Lower lobe of right lung (tissue), 2 donors: ENCODE results near the gene PLCXD1. TPM values are rescaled to one million over a fixed set of nuclear protein-coding genes. Genes with fewer than 3 reads are reported as not detected.

Experiments used
- ATAC-seq, 2 donors: fragments of 200-7000 bp; cut with Tn5 transposase; one replicate each; pipeline ENCODE4 v1.9.1; 2020 to 2022; ENCODE audit warnings: mild to moderate bottlenecking in 2 of 2, moderate library complexity in 2 of 2
- DNase-seq: peaks from one replicate; pipeline ENCODE4 v3.0.0-alpha.2; 2020
- H3K27ac ChIP-seq: fragments of 200-600 bp; one replicate; pipeline ENCODE4 v1.8.0; 2022
- H3K27me3 ChIP-seq: fragments of 200-600 bp; one replicate; pipeline ENCODE4 v1.8.0; 2022; ENCODE audit warnings: low read depth
- H3K36me3 ChIP-seq: fragments of 200-600 bp; one replicate; pipeline ENCODE4 v1.8.0; 2022; ENCODE audit warnings: mild to moderate bottlenecking
- H3K4me1 ChIP-seq: fragments of 200-600 bp; one replicate; pipeline ENCODE4 v1.8.0; 2022
- H3K4me3 ChIP-seq: fragments of 200-600 bp; one replicate; pipeline ENCODE4 v1.8.0; 2022; ENCODE audit warnings: mild to moderate bottlenecking
- H3K9me3 ChIP-seq: fragments of 200-600 bp; one replicate; pipeline ENCODE4 v1.8.0; 2022
- intact Hi-C: fragments of 100-400 bp; cut with DNase I; formaldehyde crosslinking; loops from one replicate; pipeline ENCODE4 v1.11.0; 2022
- total RNA-seq: library from RNA; stranded (reverse); fragmentation: NEBNext Ultra II Directional; extraction: Animal tissue kit (Norgen Biotek cat#: 25700); gene quantifications from one replicate; pipeline ENCODE4 v1.2.1, GENCODE V29; 2021
- TF ChIP-seq, protein P1 (sequence below): fragments of 200-600 bp; IDR thresholded peaks from one replicate; pipeline ENCODE4 v1.8.0; 2022; ENCODE audit warnings: antibody characterized with exemption, mild to moderate bottlenecking
- donor health status: DM: no; HTN: yes; CAD: no; lungs with severe emphysema.

PLCXD1 gene
- total RNA-seq, 1 donor from 2014 or later: 23.7 TPM

DNA sequence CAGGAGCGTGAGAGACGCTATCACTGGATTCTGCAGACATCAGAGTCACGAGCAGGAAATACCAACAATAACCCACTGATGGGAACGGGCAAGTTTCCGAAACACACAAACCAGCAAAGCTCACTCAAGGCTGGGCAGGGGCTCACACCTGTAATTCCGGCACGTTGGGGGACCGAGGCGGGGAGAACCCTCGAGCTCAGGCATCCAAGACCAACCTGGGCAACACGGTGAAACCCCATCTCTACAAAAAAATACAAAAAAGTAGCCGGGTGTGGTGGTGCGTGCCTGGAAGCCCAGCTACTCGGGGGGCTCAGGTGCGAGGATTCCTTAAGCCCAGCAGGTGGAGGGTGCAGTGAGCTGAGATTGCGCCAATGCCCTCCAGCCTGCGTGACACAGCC, 54.6 kb downstream of the PLCXD1 start:
- Histone ChIP-seq H3K27ac (no peak overlapping the region), H3K36me3 (peaks cover 7% of the 10 kb centered on the region), H3K4me3 (no peak overlapping the region), H3K9me3 (no peaks in the 10 kb centered on the region), H3K4me1 (peaks cover 11% of the 10 kb centered on the region), H3K27me3 (peaks cover 15% of the 10 kb centered on the region)
- DNase-seq: no peak
- intact Hi-C loops: no loop called here
- no peak for ATAC-seq
- TF ChIP-seq, protein P1, sequence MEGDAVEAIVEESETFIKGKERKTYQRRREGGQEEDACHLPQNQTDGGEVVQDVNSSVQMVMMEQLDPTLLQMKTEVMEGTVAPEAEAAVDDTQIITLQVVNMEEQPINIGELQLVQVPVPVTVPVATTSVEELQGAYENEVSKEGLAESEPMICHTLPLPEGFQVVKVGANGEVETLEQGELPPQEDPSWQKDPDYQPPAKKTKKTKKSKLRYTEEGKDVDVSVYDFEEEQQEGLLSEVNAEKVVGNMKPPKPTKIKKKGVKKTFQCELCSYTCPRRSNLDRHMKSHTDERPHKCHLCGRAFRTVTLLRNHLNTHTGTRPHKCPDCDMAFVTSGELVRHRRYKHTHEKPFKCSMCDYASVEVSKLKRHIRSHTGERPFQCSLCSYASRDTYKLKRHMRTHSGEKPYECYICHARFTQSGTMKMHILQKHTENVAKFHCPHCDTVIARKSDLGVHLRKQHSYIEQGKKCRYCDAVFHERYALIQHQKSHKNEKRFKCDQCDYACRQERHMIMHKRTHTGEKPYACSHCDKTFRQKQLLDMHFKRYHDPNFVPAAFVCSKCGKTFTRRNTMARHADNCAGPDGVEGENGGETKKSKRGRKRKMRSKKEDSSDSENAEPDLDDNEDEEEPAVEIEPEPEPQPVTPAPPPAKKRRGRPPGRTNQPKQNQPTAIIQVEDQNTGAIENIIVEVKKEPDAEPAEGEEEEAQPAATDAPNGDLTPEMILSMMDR: no peak

DNA sequence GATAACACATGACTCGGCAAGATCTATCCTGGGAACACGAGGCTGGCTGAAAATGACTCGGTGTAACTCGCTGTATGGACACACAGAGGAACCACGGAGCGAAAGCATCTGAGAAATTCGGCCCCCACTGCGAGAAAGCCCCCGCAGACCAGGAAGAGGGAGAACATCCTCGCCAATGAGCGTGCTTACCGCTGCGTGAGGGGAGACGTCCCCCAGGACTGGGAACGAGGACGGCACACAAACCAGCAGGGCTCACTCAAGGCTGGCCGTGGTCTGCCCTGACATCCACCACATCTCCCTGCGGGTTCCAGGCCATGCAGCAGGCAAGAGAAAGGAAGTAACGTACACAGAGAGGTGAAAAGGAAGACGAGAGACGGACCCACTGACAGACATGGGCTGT, 55.0 kb downstream of the PLCXD1 start:
- Histone ChIP-seq H3K4me3 (no peak overlapping the region), H3K36me3 (peaks cover 7% of the 10 kb centered on the region), H3K4me1 (peaks cover 6% of the 10 kb centered on the region), H3K9me3 (no peaks in the 10 kb centered on the region), H3K27me3 (peaks cover 11% of the 10 kb centered on the region), H3K27ac (no peak overlapping the region)
- ATAC-seq (no peak), DNase-seq (no peak)
- TF ChIP-seq, protein P1: no peak
- intact Hi-C loops: no loop called here

GRCh38 chrX:337331-337831, 56.2 kb downstream of the PLCXD1 start:
- no peaks in the 10 kb centered on the region for H3K4me1 ChIP-seq
- DNase-seq (peak; percentile 28), ATAC-seq (no peak)
- peaks cover 7% of the 10 kb centered on the region for H3K36me3 ChIP-seq
- H3K27me3 ChIP-seq: peaks cover under 1% of the 10 kb centered on the region
- intact Hi-C loops: no loop called here
- TF ChIP-seq, protein P1: no peak
- no peak overlapping the region for H3K27ac ChIP-seq
- no peaks in the 10 kb centered on the region for H3K9me3 ChIP-seq
- H3K4me3 ChIP-seq: no peak overlapping the region

GRCh38 chrX:338281-338835, 57.2 kb downstream of the PLCXD1 start:
- Histone ChIP-seq H3K36me3 (peaks cover 4% of the 10 kb centered on the region), H3K27me3 (no peaks in the 10 kb centered on the region), H3K27ac (no peak overlapping the region), H3K9me3 (no peaks in the 10 kb centered on the region), H3K4me1 (no peaks in the 10 kb centered on the region), H3K4me3 (no peak overlapping the region)
- intact Hi-C loops: no loop called here
- peak; percentile 14 to 30 for ATAC-seq
- TF ChIP-seq, protein P1: no peak
- peak; percentile 44 for DNase-seq

GRCh38 chrX:338836-339400, 57.7 kb downstream of the PLCXD1 start:
- H3K4me1 ChIP-seq: no peaks in the 10 kb centered on the region
- no peaks in the 10 kb centered on the region for H3K27me3 ChIP-seq
- no peak overlapping the region for H3K27ac ChIP-seq
- DNase-seq: peak; percentile 38
- intact Hi-C loops: no loop called here
- no peaks in the 10 kb centered on the region for H3K9me3 ChIP-seq
- H3K4me3 ChIP-seq: no peak overlapping the region
- TF ChIP-seq, protein P1: no peak
- no peaks in the 10 kb centered on the region for H3K36me3 ChIP-seq
- no peak for ATAC-seq
